ENCODE data around the gene KANSL3. TPM values are rescaled to one million over a fixed set of nuclear protein-coding genes. Genes with fewer than 3 reads are reported as not detected.

KANSL3 gene
- total and polyA plus RNA-seq, 12 donors: 22.3 to 58.3 (median 36.6) TPM

- H3K4me1 ChIP-seq (replicated peaks in 1 of 2): peaks cover 0 to 5% of the 10 kb centered on the region in 2 donors
- TF ChIP-seq CTCF (IDR thresholded peaks at IDR 0.05) (no peak), POLR2A (IDR thresholded peaks at IDR 0.05) (no peak)
- peaks cover 0 to 34% of the 10 kb centered on the region in 2 donors for H3K36me3 ChIP-seq (replicated peaks in 1 of 2)
- H3K9me3 ChIP-seq (replicated peaks in 1 of 3): no peaks in the 10 kb centered on the region
- no peak for DNase-seq
- H3K27me3 ChIP-seq: no peaks in the 10 kb centered on the region
- H3K4me3 ChIP-seq: no peak overlapping the region
- H3K27ac ChIP-seq: no peak overlapping the region
- WGBS, 4 donors: 88 to 95% (median 92%) methylated on average over 4 to 16 of the region's 16 CpGs
- intact Hi-C loops (cut with DNase I): loop anchor here in 1 of 2 donors (10.0 kb wide), 1 partner anchor 401 kb away; no protein-coding TSS in a partner anchor
Measured at GRCh38 chr2:96553176-96553956, 84.7 kb downstream of the KANSL3 start.

GRCh38 chr2:96552315-96553175, 85.6 kb downstream of the KANSL3 start:
- H3K27ac ChIP-seq: no peak overlapping the region
- intact Hi-C loops (cut with DNase I): loop anchor here in 1 of 2 donors (10.0 kb wide), 1 partner anchor 402 kb away; no protein-coding TSS in a partner anchor
- 87 to 91% (median 89%) methylated on average over 10 to 18 of the region's 18 CpGs for WGBS, 4 donors
- no peaks in the 10 kb centered on the region for H3K27me3 ChIP-seq
- H3K9me3 ChIP-seq (replicated peaks in 1 of 3): no peaks in the 10 kb centered on the region
- no peak for DNase-seq
- H3K4me3 ChIP-seq: no peak overlapping the region
- H3K4me1 ChIP-seq (replicated peaks in 1 of 2): peaks cover 0 to 5% of the 10 kb centered on the region in 2 donors
- peaks cover 0 to 34% of the 10 kb centered on the region in 2 donors for H3K36me3 ChIP-seq (replicated peaks in 1 of 2)
- TF ChIP-seq POLR2A (IDR thresholded peaks at IDR 0.05) (no peak), CTCF (IDR thresholded peaks at IDR 0.05) (no peak)

- TF ChIP-seq POLR2A (IDR thresholded peaks at IDR 0.05) (no peak), CTCF (IDR thresholded peaks at IDR 0.05) (no peak)
- Histone ChIP-seq H3K27me3 (no peaks in the 10 kb centered on the region), H3K4me3 (no peak overlapping the region), H3K9me3 (replicated peaks in 1 of 3) (no peaks in the 10 kb centered on the region), H3K36me3 (replicated peaks in 1 of 2) (peaks cover 0 to 34% of the 10 kb centered on the region in 2 donors), H3K27ac (no peak overlapping the region), H3K4me1 (replicated peaks in 1 of 2) (peaks cover 0 to 5% of the 10 kb centered on the region in 2 donors)
- intact Hi-C loops (cut with DNase I): loop anchor here in 1 of 2 donors (10.0 kb wide), 1 partner anchor 403 kb away; no protein-coding TSS in a partner anchor
- 90 to 98% (median 97%) methylated on average over 11 to 25 of the region's 25 CpGs for WGBS, 4 donors
- DNase-seq: no peak
Measured at GRCh38 chr2:96551605-96552314, 86.4 kb downstream of the KANSL3 start.

Data from adrenal gland (tissue), 12 donors.